ENCODE data around the gene MRPL18. TPM values are rescaled to one million over a fixed set of nuclear protein-coding genes. Genes with fewer than 3 reads are reported as not detected.

MRPL18 gene
- total and polyA plus RNA-seq, 2 of the 4 experiments (the other 2 are of a cell fraction) = 53.4 to 56.8 TPM

DNA sequence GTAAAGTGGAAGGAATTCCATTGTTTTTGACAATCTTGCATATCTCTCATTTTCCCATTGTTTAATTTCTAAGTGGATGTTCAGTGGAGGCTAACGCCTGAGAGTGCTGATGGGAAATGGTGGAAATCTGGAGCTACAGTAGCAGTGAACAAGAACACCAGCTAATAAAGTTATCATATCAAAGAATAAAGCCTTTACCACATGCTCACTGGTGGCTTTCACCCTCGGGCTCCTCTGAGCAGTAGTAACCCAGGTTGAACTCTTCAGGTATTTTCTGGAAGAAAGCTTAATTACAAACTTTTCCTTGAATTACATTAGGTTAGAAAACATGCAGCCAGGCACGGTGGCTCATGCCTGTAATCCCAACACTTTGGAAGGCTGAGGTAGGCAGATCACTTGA, 38.8 kb upstream of the MRPL18 start:
- ChIA-PET POLR2A (ENCODE audit: unreplicated experiment) (no interaction called here), CTCF (interaction anchor here (1.1 kb wide), 1 partner anchor 12 kb away, joined by 4 read pairs; no protein-coding TSS in a partner anchor)

More for the DNA sequence above, 38.8 kb upstream of the MRPL18 start:
- dilution Hi-C loops (cut with HindIII; ENCODE audit: low sequenced_read_pairs, unreplicated experiment) = no loop called here
- no peak overlapping the region for H3K56ac ChIP-seq (ENCODE audit: extremely low read depth, insufficient read depth, low read length)
- H3K9me1 ChIP-seq (ENCODE audit: insufficient read depth, low read length) = peaks cover 4% of the 10 kb centered on the region; the same call in 1 of the 2 replicates
- H3K79me1 ChIP-seq (ENCODE audit: low read depth in 1 of 2, low read length in 2 of 2) = peaks cover 22 to 32% of the 10 kb centered on the region in 2 experiments
- in situ Hi-C loops (cut with MboI; ENCODE audit: low sequenced_read_pairs) = no loop called here
- H3K23ac ChIP-seq (ENCODE audit: low read depth, low read length) = no peak overlapping the region
- H3K9me3 ChIP-seq (ENCODE audit: control insufficient read depth, insufficient read depth, low read length) = no peaks in the 10 kb centered on the region
- no peak overlapping the region for H2BK20ac ChIP-seq (ENCODE audit: low read depth, low read length)
- peaks cover 9% of the 10 kb centered on the region for H4K20me1 ChIP-seq (ENCODE audit: insufficient read depth, low read length)
- H2BK15ac ChIP-seq (ENCODE audit: low read depth, low read length) = no peak overlapping the region
- no peak overlapping the region for H2BK120ac ChIP-seq (ENCODE audit: low read depth, low read length)
- no peak overlapping the region for H2AK9ac ChIP-seq (replicated peaks; ENCODE audit: low read depth, low read length, poor library complexity)
- H4K5ac ChIP-seq (ENCODE audit: low read depth, low read length) = no peak overlapping the region
- no peak overlapping the region for H3K4ac ChIP-seq (ENCODE audit: low read depth, low read length)
- intact Hi-C loops (cut with micrococcal nuclease) = no loop called here
- DNase-seq = no peak
- no peaks in the 10 kb centered on the region for H3K4me1 ChIP-seq (ENCODE audit: control insufficient read depth, insufficient read depth, low read length)
- no peak overlapping the region for H3K27ac ChIP-seq (ENCODE audit: insufficient read depth, low read length)
- H3K27me3 ChIP-seq (ENCODE audit: control insufficient read depth, insufficient read depth, low read length) = no peaks in the 10 kb centered on the region
- H2AK5ac ChIP-seq (ENCODE audit: low read depth, low read length) = no peak overlapping the region
- no peak overlapping the region for H3K9ac ChIP-seq (ENCODE audit: low read depth, low read length)
- H3K36me3 ChIP-seq (ENCODE audit: control insufficient read depth, insufficient read depth, low read length) = peaks cover 45% of the 10 kb centered on the region
- no peak overlapping the region for H4K8ac ChIP-seq (ENCODE audit: low read depth in 2 of 2, low read length in 2 of 2)
- no peak for ATAC-seq (ENCODE audit: low read depth)
- no CpG with 5 or more reads among the region's 3 CpGs for WGBS, 2 experiments (ENCODE audit: extremely low coverage in 2 of 2, insufficient read length in 1 of 2)
- TF ChIP-seq NFE2L2 (IDR thresholded peaks at IDR 0.05; ENCODE audit: low read depth, low read length) (no peak), MAZ (IDR thresholded peaks at IDR 0.05; ENCODE audit: borderline replicate concordance, low read depth, low read length) (no peak)
- no peak overlapping the region for H2BK5ac ChIP-seq (ENCODE audit: low read depth, low read length, poor library complexity, severe bottlenecking)
- no peak overlapping the region for H3K4me2 ChIP-seq (ENCODE audit: low read depth, low read length)
- BruUV-seq (replicated peaks) = no TSS peak
- no peak overlapping the region for H3K4me3 ChIP-seq (ENCODE audit: insufficient read depth, low read depth, low read length)
- H3K18ac ChIP-seq (ENCODE audit: low read depth, low read length) = no peak overlapping the region
- no peak overlapping the region for H3K14ac ChIP-seq (replicated peaks; ENCODE audit: low read depth, low read length)
- H2AFZ ChIP-seq (replicated peaks; ENCODE audit: low read length, poor library complexity) = no peak overlapping the region
- no peak overlapping the region for H4K91ac ChIP-seq (ENCODE audit: insufficient read depth, low read depth, low read length)
